KBM-7 (cell line): ENCODE data around the gene RPL32.
A peak's percentile ranks its signal among the peaks of the same experiment; 100 is the strongest.
"Not testable (repeated sequence)": the region's sequence is repeated elsewhere in the genome, so short reads cannot be mapped to it uniquely, and the experiment has no call there.

Experiments
- DNase-seq: peaks from one replicate; pipeline ENCODE4 v3.0.0-alpha.2; 2015
- in situ Hi-C: fragments of 300-500 bp; cut with MboI; formaldehyde crosslinking; loops from 2 replicates; pipeline ENCODE4 v1.14.3; 2020; ENCODE audit warnings: low sequenced_read_pairs, low pct_unique_long_range_greater_than_20kb, mixed read lengths

Gene RPL32

GRCh38 chr3:12869035-12869621, 27.8 kb upstream of the RPL32 start:
- DNase-seq = no peak
- in situ Hi-C loops = no loop called here

GRCh38 chr3:12868039-12869034, 27.0 kb upstream of the RPL32 start:
- DNase-seq = peak; percentile 78
- in situ Hi-C loops = no loop called here

GRCh38 chr3:12866836-12867235, 25.5 kb upstream of the RPL32 start:
- in situ Hi-C loops = no loop called here

GRCh38 chr3:12865271-12865670, 23.9 kb upstream of the RPL32 start:
- no peak for DNase-seq
- in situ Hi-C loops = no loop called here

More at GRCh38 chr3:12866836-12867235, 25.5 kb upstream of the RPL32 start:
- DNase-seq = no peak

- in situ Hi-C loops = no loop called here
- no peak for DNase-seq
These were observed 21.0 kb upstream of the RPL32 start for GRCh38 chr3:12862387-12862786.

- no peak for DNase-seq
- in situ Hi-C loops = no loop called here
These were observed 20.2 kb upstream of the RPL32 start for GRCh38 chr3:12861611-12862010.

GRCh38 chr3:12859840-12860239, 18.5 kb upstream of the RPL32 start:
- no peak for DNase-seq
- in situ Hi-C loops = no loop called here

- in situ Hi-C loops = no loop called here
- no peak for DNase-seq
These were observed 15.3 kb upstream of the RPL32 start for GRCh38 chr3:12856626-12857025.

GRCh38 chr3:12854565-12854964, 13.2 kb upstream of the RPL32 start:
- in situ Hi-C loops = no loop called here
- DNase-seq = no peak

GRCh38 chr3:12853847-12854246, 12.5 kb upstream of the RPL32 start:
- in situ Hi-C loops, DNase-seq: not testable (repeated sequence)

GRCh38 chr3:12852201-12852600, 10.8 kb upstream of the RPL32 start:
- in situ Hi-C loops = no loop called here
- DNase-seq = no peak

- DNase-seq = no peak
- in situ Hi-C loops = no loop called here
These were observed 4.4 kb upstream of the RPL32 start for GRCh38 chr3:12845811-12846210.

- no peak for DNase-seq
- in situ Hi-C loops = no loop called here
These were observed 1.1 kb upstream of the RPL32 start for GRCh38 chr3:12842469-12842868.

- in situ Hi-C loops = no loop called here
- DNase-seq = no peak
These were observed 584 bp upstream of the RPL32 start for GRCh38 chr3:12841970-12842328.

- in situ Hi-C loops = no loop called here
- DNase-seq = no peak
These were observed 695 bp downstream of the RPL32 start for GRCh38 chr3:12840591-12841148.

- DNase-seq, in situ Hi-C loops: not testable (repeated sequence)
These were observed 1.2 kb downstream of the RPL32 start for GRCh38 chr3:12840148-12840547.

GRCh38 chr3:12839156-12839946, 2.0 kb downstream of the RPL32 start:
- DNase-seq = no peak
- in situ Hi-C loops = no loop called here

GRCh38 chr3:12838179-12838965, 3.0 kb downstream of the RPL32 start:
- no peak for DNase-seq
- in situ Hi-C loops = no loop called here
